Left lung (tissue), 10 donors: Measurements from ENCODE around the gene ABI3BP. TPM values are rescaled to one million over a fixed set of nuclear protein-coding genes. Genes with fewer than 3 reads are reported as not detected.

ENCODE experiments used
- ATAC-seq: fragments of 200-7000 bp; cut with Tn5 transposase; one replicate; pipeline ENCODE4 v1.9.1; 2020; ENCODE audit warnings: moderate library complexity
- DNase-seq, 4 donors: peaks; one replicate each; pipeline ENCODE4 v3.0.0-alpha.2; 2013 to 2020
- H3K27ac ChIP-seq, 2 donors: fragments of 200-600 bp; sonication (generic) in 1 of 2; one replicate each; pipeline versions ENCODE4 v1.5.0 to v1.8.0; 2020 to 2021
- H3K27me3 ChIP-seq, 2 donors: fragments of 200-600 bp; sonication (generic) in 1 of 2; one replicate each; pipeline versions ENCODE4 v1.5.0 to v1.8.0; 2020 to 2021
- H3K36me3 ChIP-seq, 2 donors: fragments of 200-600 bp; sonication (generic) in 1 of 2; one replicate each; pipeline versions ENCODE4 v1.5.0 to v1.8.0; 2020 to 2021
- H3K4me1 ChIP-seq, 2 donors: fragments of 200-600 bp; one replicate each; pipeline ENCODE4 v1.8.0; 2021
- H3K4me3 ChIP-seq, 2 donors: fragments of 200-600 bp; sonication (generic) in 1 of 2; one replicate each; pipeline versions ENCODE4 v1.5.0 to v1.8.0; 2020 to 2021; ENCODE audit warnings: mild to moderate bottlenecking in 1 of 2
- H3K9me3 ChIP-seq, 2 donors: fragments of 200-600 bp; sonication (generic) in 1 of 2; one replicate each; pipeline versions ENCODE4 v1.5.0 to v1.8.0; 2020 to 2021
- intact Hi-C, 2 donors: fragments of 100-400 bp; cut with DNase I; formaldehyde crosslinking; loops; one replicate each; pipeline versions ENCODE4 v1.11.2 to v1.14.2; 2022
- polyA plus RNA-seq, 6 donors: library from polyadenylated mRNA; unstranded; fragments of 120-200 nt; gene quantifications; one replicate each; pipeline ENCODE4 v1.2.1, GENCODE V29; 2013; ENCODE audit not compliant: insufficient read length in 6 of 6
- total RNA-seq, 2 donors: library from RNA; stranded (reverse); fragmentation: NEBNext Ultra II Directional; extraction: Animal tissue kit (Norgen Biotek cat#: 25700); gene quantifications; one replicate each; pipeline ENCODE4 v1.2.1, GENCODE V29; 2021
- TF ChIP-seq, protein P1 (sequence below), 2 donors: fragments of 200-600 bp; sonication (generic) in 1 of 2; IDR thresholded peaks; one replicate each; pipeline versions ENCODE4 v1.5.0 to v1.8.0; 2021; ENCODE audit warnings: antibody characterized with exemption in 2 of 2
- donor health status: DM: no; HTN: yes; CAD: no.
- donor health status: DM: no; HTN: no; CAD: no.

ABI3BP gene
- total and polyA plus RNA-seq, 8 donors: 65.2 to 138 (median 85.3) TPM

DNA sequence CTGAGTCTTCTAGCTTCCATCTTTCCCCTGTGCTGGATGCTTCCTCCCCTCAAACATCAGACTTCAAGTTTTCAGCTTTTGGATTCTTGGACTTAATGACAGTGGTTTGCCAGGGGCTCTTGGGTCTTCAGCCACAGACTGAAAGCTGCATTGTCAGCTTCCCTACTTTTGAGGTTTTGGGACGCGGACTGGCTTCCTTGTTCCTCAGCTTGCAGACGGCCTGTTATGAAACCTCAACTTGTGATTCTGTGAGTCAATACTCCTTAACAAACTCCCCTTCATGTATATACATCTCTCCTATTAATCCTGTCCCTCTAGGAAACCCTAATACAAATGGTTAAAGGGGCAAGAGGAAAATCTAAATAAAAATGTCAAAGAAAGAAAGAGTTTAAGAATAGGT, 100.1 kb downstream of the ABI3BP start:
- intact Hi-C loops: no loop called here
- peak overlapping the region in 1 of 2 donors; percentile 14 for H3K27ac ChIP-seq
- no peak overlapping the region for H3K4me3 ChIP-seq
- DNase-seq: peak in 1 of 4 donors; percentile 44
- peaks cover 0 to 9% of the 10 kb centered on the region in 2 donors for H3K4me1 ChIP-seq
- H3K9me3 ChIP-seq: no peaks in the 10 kb centered on the region
- H3K36me3 ChIP-seq: no peaks in the 10 kb centered on the region
- TF ChIP-seq, protein P1, sequence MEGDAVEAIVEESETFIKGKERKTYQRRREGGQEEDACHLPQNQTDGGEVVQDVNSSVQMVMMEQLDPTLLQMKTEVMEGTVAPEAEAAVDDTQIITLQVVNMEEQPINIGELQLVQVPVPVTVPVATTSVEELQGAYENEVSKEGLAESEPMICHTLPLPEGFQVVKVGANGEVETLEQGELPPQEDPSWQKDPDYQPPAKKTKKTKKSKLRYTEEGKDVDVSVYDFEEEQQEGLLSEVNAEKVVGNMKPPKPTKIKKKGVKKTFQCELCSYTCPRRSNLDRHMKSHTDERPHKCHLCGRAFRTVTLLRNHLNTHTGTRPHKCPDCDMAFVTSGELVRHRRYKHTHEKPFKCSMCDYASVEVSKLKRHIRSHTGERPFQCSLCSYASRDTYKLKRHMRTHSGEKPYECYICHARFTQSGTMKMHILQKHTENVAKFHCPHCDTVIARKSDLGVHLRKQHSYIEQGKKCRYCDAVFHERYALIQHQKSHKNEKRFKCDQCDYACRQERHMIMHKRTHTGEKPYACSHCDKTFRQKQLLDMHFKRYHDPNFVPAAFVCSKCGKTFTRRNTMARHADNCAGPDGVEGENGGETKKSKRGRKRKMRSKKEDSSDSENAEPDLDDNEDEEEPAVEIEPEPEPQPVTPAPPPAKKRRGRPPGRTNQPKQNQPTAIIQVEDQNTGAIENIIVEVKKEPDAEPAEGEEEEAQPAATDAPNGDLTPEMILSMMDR (IDR thresholded peaks at IDR 0.05): no peak
- H3K27me3 ChIP-seq: no peaks in the 10 kb centered on the region
- peak; percentile 49 for ATAC-seq

DNA sequence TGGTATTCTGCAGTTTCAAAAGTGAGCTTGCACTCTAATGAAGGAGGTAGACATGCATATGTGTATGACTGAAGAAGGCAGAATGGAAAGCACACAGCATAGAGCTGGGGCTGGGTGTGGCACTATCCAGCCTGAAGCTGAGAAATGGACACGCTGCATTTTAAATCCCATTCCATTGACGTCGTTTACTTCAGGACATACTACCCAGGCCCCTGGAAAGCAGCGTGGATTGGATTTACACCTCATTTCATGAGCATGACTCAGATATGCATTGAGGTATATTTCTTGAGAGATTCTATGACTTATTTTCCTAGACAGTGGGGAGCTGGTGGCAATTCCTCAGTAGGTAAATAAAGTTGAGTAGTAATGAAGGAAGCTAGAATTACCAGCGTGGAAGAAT, 101.4 kb downstream of the ABI3BP start:
- Histone ChIP-seq H3K9me3 (no peaks in the 10 kb centered on the region), H3K27ac (no peak overlapping the region), H3K4me3 (no peak overlapping the region), H3K36me3 (no peaks in the 10 kb centered on the region), H3K27me3 (no peaks in the 10 kb centered on the region), H3K4me1 (peaks cover 0 to 9% of the 10 kb centered on the region in 2 donors)
- intact Hi-C loops: no loop called here
- DNase-seq (no peak), ATAC-seq (no peak)
- TF ChIP-seq, protein P1 (IDR thresholded peaks at IDR 0.05): no peak

DNA sequence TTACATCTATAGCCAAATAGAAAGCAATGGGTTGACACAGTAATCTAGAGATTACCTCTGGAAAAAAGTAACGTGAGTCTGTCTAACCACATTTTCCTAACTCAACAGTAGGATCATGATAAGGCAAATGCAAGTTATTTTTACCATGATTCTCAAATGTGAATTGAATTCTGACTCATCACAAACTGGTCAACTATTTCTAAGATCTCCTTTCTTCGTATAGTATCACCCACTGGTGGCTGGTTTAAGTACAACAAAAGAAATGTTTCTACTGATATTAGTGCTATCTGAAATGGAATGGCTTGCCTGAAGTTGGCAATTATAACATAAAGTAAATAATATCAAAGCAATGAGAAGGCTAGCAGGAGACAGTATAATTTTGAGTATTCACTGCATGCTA, 102.2 kb downstream of the ABI3BP start:
- ATAC-seq (peak; percentile 73), DNase-seq (no peak)
- TF ChIP-seq, protein P1 (IDR thresholded peaks at IDR 0.05): peak in 1 of 2 donors; percentile 32
- Histone ChIP-seq H3K9me3 (no peaks in the 10 kb centered on the region), H3K4me1 (peaks cover 0 to 9% of the 10 kb centered on the region in 2 donors), H3K27me3 (no peaks in the 10 kb centered on the region), H3K36me3 (no peaks in the 10 kb centered on the region), H3K27ac (no peak overlapping the region), H3K4me3 (no peak overlapping the region)
- intact Hi-C loops: no loop called here

DNA sequence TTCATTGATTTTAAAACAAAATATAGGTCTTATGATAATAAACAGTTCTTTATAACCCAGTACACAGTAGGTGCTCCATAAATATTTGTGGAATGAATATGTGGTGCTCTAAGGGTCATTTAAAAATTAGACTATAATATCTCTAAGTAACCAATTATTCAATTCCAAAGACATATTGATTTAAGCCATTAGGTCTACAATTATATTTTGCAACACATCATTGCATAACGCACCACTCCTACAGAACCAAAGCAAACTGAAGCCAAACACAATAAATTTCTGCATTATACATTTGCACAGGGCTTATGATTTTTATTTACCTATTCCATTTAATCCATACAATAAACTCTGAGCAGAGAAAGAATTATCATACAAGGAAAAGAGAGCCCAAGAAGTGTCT, 104.3 kb downstream of the ABI3BP start:
- ATAC-seq: no peak
- H3K9me3 ChIP-seq: no peaks in the 10 kb centered on the region
- TF ChIP-seq, protein P1 (IDR thresholded peaks at IDR 0.05): no peak

DNA sequence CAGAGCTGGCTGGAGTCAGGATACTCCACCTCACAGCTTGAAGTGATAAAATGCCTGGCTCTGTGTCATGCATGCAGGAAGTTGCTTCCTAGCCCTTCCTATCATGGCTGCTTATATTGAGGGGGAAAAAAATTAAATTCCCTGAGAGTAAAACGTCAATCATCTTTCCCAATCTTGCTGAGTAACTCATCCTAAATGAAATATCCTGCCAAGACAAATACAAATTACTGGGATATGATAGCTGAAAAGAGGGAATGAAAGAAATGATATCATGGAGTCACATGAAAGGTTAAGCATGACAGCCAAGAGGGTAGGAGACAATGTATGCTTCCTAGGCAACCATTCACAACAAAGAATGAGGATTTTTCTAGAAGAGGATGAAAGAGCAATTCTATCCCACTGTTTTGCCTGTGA, 110.6 kb downstream of the ABI3BP start:
- Histone ChIP-seq H3K4me3 (no peak overlapping the region), H3K9me3 (no peaks in the 10 kb centered on the region), H3K4me1 (peaks cover 0 to 6% of the 10 kb centered on the region in 2 donors), H3K36me3 (no peaks in the 10 kb centered on the region), H3K27ac (no peak overlapping the region), H3K27me3 (no peaks in the 10 kb centered on the region)
- DNase-seq (no peak), ATAC-seq (no peak)
- TF ChIP-seq, protein P1 (IDR thresholded peaks at IDR 0.05): no peak
- intact Hi-C loops: no loop called here

More for the DNA sequence above, 104.3 kb downstream of the ABI3BP start:
- no peak overlapping the region for H3K4me3 ChIP-seq
- H3K27ac ChIP-seq: no peak overlapping the region
- peaks cover 0 to 9% of the 10 kb centered on the region in 2 donors for H3K4me1 ChIP-seq
- intact Hi-C loops: no loop called here
- no peak for DNase-seq
- no peaks in the 10 kb centered on the region for H3K36me3 ChIP-seq
- no peaks in the 10 kb centered on the region for H3K27me3 ChIP-seq
